SK-N-SH (cell line): ENCODE data around the gene LRMDA.

ENCODE experiments used
- CHD2 ChIP-seq: fragments of 150-350 bp; IDR thresholded peaks from 2 replicates; pipeline ENCODE4 v1.6.1; 2018; ENCODE audit warnings: low read length; ENCODE audit not compliant: partially characterized antibody
- EP300 ChIP-seq, 2 experiments: IDR thresholded peaks; 2 replicates each; pipeline versions ENCODE4 v1.4.0 to v1.6.1; 2012; ENCODE audit warnings: borderline replicate concordance in 1 of 2, low read depth in 1 of 2, low read length in 1 of 2
- FOXJ3 ChIP-seq: sonication (generic); formaldehyde crosslinking; IDR thresholded peaks from 2 replicates; pipeline ENCODE4 v1.5.1; 2020; ENCODE audit warnings: mild to moderate bottlenecking, missing genetic modification reagents
- GABPA ChIP-seq: IDR thresholded peaks from 2 replicates; pipeline ENCODE4 v1.4.0; 2012; ENCODE audit warnings: low read depth, mild to moderate bottlenecking
- MXI1 ChIP-seq: IDR thresholded peaks from 2 replicates; pipeline ENCODE4 v1.6.1; 2012; ENCODE audit warnings: mild to moderate bottlenecking, low read depth, low read length, improper control_type of control experiment
- POLR2AphosphoS5 ChIP-seq: IDR thresholded peaks from 2 replicates; pipeline ENCODE4 v1.6.1; 2012; ENCODE audit warnings: low read depth, low read length
- RFX5 ChIP-seq: IDR thresholded peaks from 2 replicates; pipeline ENCODE4 v1.6.1; 2012; ENCODE audit warnings: mild to moderate bottlenecking, improper control_type of control experiment, low read length
- SIN3A ChIP-seq: IDR thresholded peaks from 2 replicates; pipeline ENCODE4 v1.6.1; 2012; ENCODE audit warnings: low read depth, mild to moderate bottlenecking, low read length, moderate library complexity, borderline replicate concordance
- TF ChIP-seq, protein P1 (sequence below): fragments of 200-600 bp; sonication (generic); IDR thresholded peaks from 2 replicates; pipeline ENCODE4 v1.6.1; 2017; ENCODE audit warnings: antibody characterized with exemption, mild to moderate bottlenecking, moderate library complexity
- TF ChIP-seq, protein P2 (sequence below): IDR thresholded peaks from 2 replicates; pipeline ENCODE4 v1.4.0; 2012; ENCODE audit warnings: low read depth
- TF ChIP-seq, protein P3 (sequence below): IDR thresholded peaks from 2 replicates; pipeline ENCODE4 v1.4.0; 2012; ENCODE audit warnings: low read depth, borderline replicate concordance
- TF ChIP-seq, protein P4 (sequence below): fragments of 150-350 bp; IDR thresholded peaks from 2 replicates; pipeline ENCODE4 v1.6.1; 2017; ENCODE audit warnings: antibody characterized with exemption, low read length, low read depth, borderline replicate concordance

GRCh38 chr10:76274933-76275332 is 843.5 kb downstream of the LRMDA start:
- no peak for TF ChIP-seq EP300 (IDR thresholded peaks at IDR 0.05; ENCODE audit: borderline replicate concordance in 1 of 2, low read depth in 1 of 2, low read length in 1 of 2)
- TF ChIP-seq, protein P1, sequence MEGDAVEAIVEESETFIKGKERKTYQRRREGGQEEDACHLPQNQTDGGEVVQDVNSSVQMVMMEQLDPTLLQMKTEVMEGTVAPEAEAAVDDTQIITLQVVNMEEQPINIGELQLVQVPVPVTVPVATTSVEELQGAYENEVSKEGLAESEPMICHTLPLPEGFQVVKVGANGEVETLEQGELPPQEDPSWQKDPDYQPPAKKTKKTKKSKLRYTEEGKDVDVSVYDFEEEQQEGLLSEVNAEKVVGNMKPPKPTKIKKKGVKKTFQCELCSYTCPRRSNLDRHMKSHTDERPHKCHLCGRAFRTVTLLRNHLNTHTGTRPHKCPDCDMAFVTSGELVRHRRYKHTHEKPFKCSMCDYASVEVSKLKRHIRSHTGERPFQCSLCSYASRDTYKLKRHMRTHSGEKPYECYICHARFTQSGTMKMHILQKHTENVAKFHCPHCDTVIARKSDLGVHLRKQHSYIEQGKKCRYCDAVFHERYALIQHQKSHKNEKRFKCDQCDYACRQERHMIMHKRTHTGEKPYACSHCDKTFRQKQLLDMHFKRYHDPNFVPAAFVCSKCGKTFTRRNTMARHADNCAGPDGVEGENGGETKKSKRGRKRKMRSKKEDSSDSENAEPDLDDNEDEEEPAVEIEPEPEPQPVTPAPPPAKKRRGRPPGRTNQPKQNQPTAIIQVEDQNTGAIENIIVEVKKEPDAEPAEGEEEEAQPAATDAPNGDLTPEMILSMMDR, result no peak
- TF ChIP-seq, protein P2, sequence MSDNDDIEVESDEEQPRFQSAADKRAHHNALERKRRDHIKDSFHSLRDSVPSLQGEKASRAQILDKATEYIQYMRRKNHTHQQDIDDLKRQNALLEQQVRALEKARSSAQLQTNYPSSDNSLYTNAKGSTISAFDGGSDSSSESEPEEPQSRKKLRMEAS, result no peak
- no peak for TF ChIP-seq CHD2
- TF ChIP-seq MXI1, result no peak
- TF ChIP-seq, protein P3, sequence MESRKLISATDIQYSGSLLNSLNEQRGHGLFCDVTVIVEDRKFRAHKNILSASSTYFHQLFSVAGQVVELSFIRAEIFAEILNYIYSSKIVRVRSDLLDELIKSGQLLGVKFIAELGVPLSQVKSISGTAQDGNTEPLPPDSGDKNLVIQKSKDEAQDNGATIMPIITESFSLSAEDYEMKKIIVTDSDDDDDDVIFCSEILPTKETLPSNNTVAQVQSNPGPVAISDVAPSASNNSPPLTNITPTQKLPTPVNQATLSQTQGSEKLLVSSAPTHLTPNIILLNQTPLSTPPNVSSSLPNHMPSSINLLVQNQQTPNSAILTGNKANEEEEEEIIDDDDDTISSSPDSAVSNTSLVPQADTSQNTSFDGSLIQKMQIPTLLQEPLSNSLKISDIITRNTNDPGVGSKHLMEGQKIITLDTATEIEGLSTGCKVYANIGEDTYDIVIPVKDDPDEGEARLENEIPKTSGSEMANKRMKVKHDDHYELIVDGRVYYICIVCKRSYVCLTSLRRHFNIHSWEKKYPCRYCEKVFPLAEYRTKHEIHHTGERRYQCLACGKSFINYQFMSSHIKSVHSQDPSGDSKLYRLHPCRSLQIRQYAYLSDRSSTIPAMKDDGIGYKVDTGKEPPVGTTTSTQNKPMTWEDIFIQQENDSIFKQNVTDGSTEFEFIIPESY, result no peak
- TF ChIP-seq GABPA, result no peak
- no peak for TF ChIP-seq FOXJ3 (CRISPR knock-in tag)
- TF ChIP-seq SIN3A, result no peak
- TF ChIP-seq RFX5, result no peak
- TF ChIP-seq, protein P4, sequence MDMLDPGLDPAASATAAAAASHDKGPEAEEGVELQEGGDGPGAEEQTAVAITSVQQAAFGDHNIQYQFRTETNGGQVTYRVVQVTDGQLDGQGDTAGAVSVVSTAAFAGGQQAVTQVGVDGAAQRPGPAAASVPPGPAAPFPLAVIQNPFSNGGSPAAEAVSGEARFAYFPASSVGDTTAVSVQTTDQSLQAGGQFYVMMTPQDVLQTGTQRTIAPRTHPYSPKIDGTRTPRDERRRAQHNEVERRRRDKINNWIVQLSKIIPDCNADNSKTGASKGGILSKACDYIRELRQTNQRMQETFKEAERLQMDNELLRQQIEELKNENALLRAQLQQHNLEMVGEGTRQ, result no peak
- no peak for TF ChIP-seq POLR2AphosphoS5
